ENCODE data around the gene MADCAM1.

The MADCAM1 gene

GRCh38 chr19:488505-489417 is 7.5 kb upstream of the MADCAM1 start:
- DNase-seq (ENCODE audit: low read depth in 2 of 2): peak; percentile 90 to 91

- DNase-seq (ENCODE audit: low read depth in 2 of 2): no peak
Measured at GRCh38 chr19:489418-490196, 6.7 kb upstream of the MADCAM1 start.

- DNase-seq (ENCODE audit: low read depth in 2 of 2): no peak
Measured at GRCh38 chr19:491146-491741, 5.0 kb upstream of the MADCAM1 start.

- peak in 1 of 2 donors; percentile 56 for DNase-seq (ENCODE audit: low read depth in 2 of 2)
Measured at GRCh38 chr19:492091-492531, 4.2 kb upstream of the MADCAM1 start.

- DNase-seq (ENCODE audit: low read depth in 2 of 2): no peak
Measured at GRCh38 chr19:493391-494170, 2.7 kb upstream of the MADCAM1 start.

GRCh38 chr19:494171-495080 is 1.9 kb upstream of the MADCAM1 start:
- no peak for DNase-seq (ENCODE audit: low read depth in 2 of 2)

GRCh38 chr19:495081-495401 is 1.2 kb upstream of the MADCAM1 start:
- DNase-seq (ENCODE audit: low read depth in 2 of 2): no peak

- peak in 1 of 2 donors; percentile 62 for DNase-seq (ENCODE audit: low read depth in 2 of 2)
Measured at GRCh38 chr19:495402-496111, 729 bp upstream of the MADCAM1 start.

- DNase-seq (ENCODE audit: low read depth in 2 of 2): no peak
Measured at GRCh38 chr19:496986-497385, 700 bp downstream of the MADCAM1 start.

- DNase-seq (ENCODE audit: low read depth in 2 of 2): no peak
Measured at GRCh38 chr19:497491-497868, 1.2 kb downstream of the MADCAM1 start.

- DNase-seq (ENCODE audit: low read depth in 2 of 2): no peak
Measured at GRCh38 chr19:497869-498510, 1.7 kb downstream of the MADCAM1 start.

GRCh38 chr19:498511-498891 is 2.2 kb downstream of the MADCAM1 start:
- no peak for DNase-seq (ENCODE audit: low read depth in 2 of 2)

- DNase-seq (ENCODE audit: low read depth in 2 of 2): no peak
Measured at GRCh38 chr19:498977-499623, 2.8 kb downstream of the MADCAM1 start.

GRCh38 chr19:501646-502045 is 5.4 kb downstream of the MADCAM1 start:
- DNase-seq (ENCODE audit: low read depth in 2 of 2): no peak

- no peak for DNase-seq (ENCODE audit: low read depth in 2 of 2)
Measured at GRCh38 chr19:504616-505015, 8.3 kb downstream of the MADCAM1 start.

- DNase-seq (ENCODE audit: low read depth in 2 of 2): peak; percentile 88 to 93
Measured at GRCh38 chr19:506404-507285, 10.4 kb downstream of the MADCAM1 start.

GRCh38 chr19:507286-508203 is 11.3 kb downstream of the MADCAM1 start, which contains the start of gene TPGS1:
Gene TPGS1, plus strand, starts transcription at chr19:507497. Its CDS starts 10 bp downstream, at chr19:507507.
- DNase-seq (ENCODE audit: low read depth in 2 of 2): peak; percentile 76 to 83
